Stimulated activated CD8-positive, alpha-beta memory T cell treated with anti-CD3 and anti-CD28 coated beads, Interleukin-12 subunit alpha, Interleukin-12 subunit beta, amount 100 ng/mL, for 24 hours (primary cell): ENCODE measurements around the gene KRTAP3-2.

Experiments used
- DNase-seq: peaks from one replicate; pipeline ENCODE4 v3.0.0-alpha.2; 2020; ENCODE audit errors: extremely low read depth

KRTAP3-2 gene

GRCh38 chr17:41010441-41010840, 10.7 kb upstream of the KRTAP3-2 start:
- DNase-seq, result no peak

DNA sequence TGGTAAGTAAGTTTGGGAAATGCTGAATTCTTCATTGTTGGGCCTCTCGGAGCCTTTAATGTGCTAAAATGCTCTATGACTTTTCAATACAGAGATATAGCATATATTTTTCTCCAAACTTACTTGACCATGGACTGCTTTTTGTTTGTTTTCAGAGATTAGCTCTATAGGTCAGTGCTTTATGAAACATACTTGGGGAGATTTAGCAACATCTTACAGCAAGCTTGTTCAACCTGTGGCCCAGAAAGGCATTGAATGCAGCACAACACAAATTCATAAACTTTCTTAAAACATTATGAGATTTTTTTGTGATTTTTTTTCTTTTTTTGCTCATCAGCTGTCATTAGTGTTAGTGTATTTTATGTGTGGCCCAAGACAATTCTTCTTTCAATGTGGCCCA, 10.2 kb upstream of the KRTAP3-2 start:
- no peak for DNase-seq

GRCh38 chr17:41009301-41009760, 9.6 kb upstream of the KRTAP3-2 start:
- DNase-seq, result no peak

DNA sequence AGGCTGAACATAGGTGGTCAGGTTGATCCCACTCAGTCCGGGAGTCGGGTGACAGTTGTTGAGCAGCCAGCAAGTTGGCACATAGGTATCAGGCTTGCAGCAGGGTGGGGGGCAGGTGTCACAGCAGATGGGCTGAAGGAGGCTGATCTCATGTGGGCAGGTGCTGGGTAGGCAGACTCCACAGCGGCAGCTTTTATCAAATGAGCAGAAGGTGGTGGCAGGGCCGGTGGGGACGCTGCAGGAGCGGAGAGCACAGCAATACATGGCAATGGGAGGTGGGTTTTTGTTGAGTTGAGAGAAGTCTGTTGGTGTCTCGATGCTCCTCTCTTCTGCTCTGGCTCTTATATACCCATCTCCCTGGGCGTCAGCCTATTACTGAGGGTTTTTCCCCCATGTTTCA, 9.1 kb upstream of the KRTAP3-2 start, which contains the start of gene KRTAP3-1:
Gene KRTAP3-1 (minus strand): TSS at position 318 of the 400 bp plus-strand sequence. CDS start 54 bp downstream, at position 264.
- DNase-seq, result no peak

DNA sequence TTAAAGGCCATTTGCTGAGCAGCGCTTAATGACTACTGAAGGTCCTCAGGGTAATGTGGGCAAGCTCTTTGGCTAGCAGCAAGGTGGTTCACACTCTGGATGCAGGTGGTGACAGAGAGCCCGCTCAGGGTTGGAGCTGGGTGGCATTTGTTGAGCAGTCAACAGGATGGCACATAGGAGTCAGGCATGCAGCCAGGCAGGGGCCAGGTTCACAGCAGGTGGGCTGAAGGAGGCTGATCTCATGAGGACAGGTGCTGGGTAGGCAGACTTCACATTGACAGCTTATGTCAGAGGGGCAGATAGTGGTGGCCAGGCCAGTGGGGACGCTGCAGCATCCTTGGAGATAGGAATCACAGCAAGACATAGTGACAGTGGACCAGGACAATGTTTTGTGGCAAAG, 4.7 kb upstream of the KRTAP3-2 start:
- no peak for DNase-seq

GRCh38 chr17:41003926-41004325, 4.2 kb upstream of the KRTAP3-2 start:
- no peak for DNase-seq

- DNase-seq, result no peak
Measured at GRCh38 chr17:41002814-41003213, 3.1 kb upstream of the KRTAP3-2 start.

- no peak for DNase-seq
Measured at GRCh38 chr17:41001795-41002194, 2.1 kb upstream of the KRTAP3-2 start.

DNA sequence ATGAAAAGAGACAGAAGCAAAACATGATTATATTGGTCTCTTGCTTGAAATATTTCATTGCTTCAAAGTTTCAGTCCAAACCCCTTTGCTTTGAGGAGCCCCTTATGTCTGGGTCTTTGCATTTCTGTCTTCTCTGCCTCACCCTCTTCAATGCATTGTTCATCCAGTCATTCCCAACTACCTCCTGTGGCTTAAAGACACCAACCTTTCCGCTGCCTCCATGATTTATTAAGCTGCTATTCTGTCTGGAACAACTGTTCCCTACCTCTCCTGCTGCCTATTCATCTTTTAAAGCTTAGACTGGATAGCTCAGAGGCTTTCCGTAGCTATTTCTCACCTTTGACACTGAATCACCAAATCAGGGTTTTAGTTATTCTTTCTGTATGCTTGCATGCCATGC, 2.3 kb downstream of the KRTAP3-2 start:
- no peak for DNase-seq

DNA sequence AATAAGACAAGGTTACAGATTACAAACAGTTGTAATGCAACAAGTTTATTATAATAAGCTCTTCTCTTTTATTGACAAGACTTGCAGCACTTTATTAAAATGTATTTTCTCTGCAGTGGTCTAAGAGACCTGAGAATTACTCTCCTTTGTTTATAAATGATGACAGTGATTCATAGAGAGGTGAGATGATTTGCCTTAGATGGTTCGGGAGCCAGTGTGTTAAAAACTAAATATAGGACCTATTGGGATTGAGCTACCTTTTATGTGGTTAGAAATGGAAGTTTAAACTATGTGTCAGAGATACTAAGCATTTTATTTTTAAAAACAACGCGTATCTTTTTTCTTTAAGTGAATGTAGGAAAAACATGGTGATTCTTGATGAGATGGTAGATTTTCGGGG, 2.9 kb downstream of the KRTAP3-2 start:
- no peak for DNase-seq

DNA sequence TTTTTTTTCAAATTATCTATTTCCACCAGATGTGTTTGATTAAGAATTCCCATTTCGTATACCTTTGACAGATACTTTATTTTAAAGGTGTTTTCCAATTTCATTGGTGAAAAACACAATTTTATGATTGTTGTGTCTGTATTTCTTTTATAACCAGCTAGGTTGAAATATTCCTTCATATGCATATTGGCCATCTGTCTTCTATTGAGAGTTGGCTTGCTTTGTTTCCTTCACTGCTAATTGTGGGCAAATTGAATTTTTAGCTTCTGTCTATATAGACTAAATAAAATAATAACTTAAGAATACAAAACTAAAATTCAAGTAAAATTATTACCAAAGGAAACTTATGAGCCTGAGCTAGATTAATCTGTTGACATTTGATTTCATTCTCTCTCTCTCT, 4.6 kb downstream of the KRTAP3-2 start:
- DNase-seq, result no peak

DNA sequence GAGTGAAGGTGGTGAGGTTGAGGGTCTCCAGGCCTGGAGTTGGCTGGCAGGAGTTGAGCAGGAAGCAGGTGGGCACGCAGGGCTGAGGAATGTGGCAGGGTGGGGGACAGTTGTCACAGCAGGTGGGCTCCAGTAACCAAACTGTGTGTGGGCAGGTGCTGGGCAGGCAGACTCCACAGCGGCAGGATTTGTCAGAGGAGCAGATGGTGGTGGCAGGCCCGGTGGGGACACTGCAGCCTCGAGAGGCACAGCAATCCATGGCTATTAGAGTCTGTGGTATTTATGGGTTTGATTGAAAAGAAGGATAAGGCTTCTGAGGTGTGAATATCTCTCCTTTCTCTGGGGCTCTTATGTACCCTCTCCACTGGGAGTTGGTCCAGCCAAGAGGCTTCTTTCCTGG, 5.9 kb downstream of the KRTAP3-2 start, which contains the start of gene KRTAP3-3:
Gene KRTAP3-3 (minus strand): TSS at position 326 of the 400 bp plus-strand sequence. CDS start 67 bp downstream, at position 259.
- DNase-seq, result no peak

DNA sequence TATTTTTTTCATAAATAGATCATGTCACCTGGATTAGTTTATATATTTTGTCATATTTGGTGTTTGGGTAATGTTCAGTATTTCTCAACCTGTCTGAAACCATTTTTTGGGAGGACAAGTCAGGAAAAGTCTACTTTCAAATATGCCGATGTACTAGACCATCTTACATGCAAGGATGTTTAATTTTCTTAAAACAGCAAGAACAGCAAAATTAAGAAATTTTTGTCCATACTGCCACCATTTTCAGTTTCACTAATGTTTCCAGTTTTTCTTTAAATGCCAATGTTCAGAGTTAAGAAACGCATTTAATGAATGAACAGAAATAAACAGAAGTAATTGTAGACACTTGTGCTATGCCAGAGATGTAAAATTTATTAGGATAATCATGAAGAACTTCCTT, 6.6 kb downstream of the KRTAP3-2 start:
- no peak for DNase-seq

- no peak for DNase-seq
Measured at GRCh38 chr17:40992666-40993065, 7.0 kb downstream of the KRTAP3-2 start.

DNA sequence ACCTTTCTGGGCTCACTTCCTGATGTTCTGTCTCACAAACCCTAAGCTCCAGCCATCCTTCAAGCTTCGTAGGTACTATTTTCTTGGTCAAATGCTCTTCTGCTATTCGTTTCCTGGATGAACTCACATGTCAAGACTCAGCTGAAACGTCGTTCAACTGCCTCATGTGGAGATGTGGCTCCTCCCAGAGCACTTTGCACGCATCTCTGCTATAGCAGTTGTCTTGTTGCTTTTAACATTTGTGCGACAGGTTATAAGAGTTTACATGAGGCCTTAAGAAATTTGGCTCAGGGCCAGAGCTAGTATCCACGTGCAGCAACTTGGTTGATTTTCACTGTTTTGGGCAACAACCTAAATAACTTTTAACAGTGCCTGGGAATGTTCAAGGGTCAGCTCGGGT, 12.8 kb downstream of the KRTAP3-2 start:
- DNase-seq, result no peak

DNA sequence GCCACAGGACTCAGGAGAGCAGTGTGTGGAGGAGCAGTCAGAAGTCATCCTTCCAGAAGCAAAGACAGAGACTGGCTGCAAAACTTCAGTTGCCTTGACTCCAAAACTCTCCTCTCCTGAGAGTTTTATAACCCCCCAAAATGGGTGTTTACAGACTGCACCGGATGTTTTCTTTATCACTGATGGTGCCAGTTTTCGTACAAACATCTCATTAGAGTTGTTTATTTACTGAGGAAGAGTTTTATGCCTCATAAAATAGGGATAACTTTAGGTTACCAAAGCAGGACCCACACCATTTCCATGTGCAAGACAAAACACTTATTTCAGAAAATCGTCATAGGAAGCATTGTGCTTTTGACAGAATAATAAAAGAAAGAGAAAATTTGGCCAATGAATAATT, 15.5 kb downstream of the KRTAP3-2 start, which contains the start of gene KRT40:
Gene KRT40 (minus strand): TSS at position 101 of the 400 bp plus-strand sequence. CDS start 53 bp downstream, at position 48.
- DNase-seq, result no peak

DNA sequence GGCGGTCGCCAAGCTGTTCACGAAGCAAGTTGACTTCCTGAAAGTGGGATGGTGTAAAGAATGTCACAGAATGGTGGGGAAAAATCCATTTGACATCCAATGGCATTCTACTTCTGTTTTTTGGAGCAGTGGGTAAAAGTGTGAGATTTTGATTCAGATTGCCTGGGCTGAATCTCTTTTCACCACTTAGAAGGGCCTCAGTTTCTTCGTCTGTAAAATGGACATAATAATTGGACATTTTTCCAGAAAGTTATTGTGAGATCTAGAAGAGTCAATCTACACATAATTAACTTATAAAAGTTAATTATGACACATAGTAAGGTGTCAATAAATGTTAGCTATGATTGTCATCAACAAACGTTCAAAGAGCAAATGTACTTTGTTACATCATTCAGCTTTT, 18.6 kb downstream of the KRTAP3-2 start:
- DNase-seq, result no peak

- no peak for DNase-seq
Measured at GRCh38 chr17:40980596-40980995, 19.1 kb downstream of the KRTAP3-2 start.

GRCh38 chr17:40980117-40980516, 19.6 kb downstream of the KRTAP3-2 start:
- no peak for DNase-seq

DNA sequence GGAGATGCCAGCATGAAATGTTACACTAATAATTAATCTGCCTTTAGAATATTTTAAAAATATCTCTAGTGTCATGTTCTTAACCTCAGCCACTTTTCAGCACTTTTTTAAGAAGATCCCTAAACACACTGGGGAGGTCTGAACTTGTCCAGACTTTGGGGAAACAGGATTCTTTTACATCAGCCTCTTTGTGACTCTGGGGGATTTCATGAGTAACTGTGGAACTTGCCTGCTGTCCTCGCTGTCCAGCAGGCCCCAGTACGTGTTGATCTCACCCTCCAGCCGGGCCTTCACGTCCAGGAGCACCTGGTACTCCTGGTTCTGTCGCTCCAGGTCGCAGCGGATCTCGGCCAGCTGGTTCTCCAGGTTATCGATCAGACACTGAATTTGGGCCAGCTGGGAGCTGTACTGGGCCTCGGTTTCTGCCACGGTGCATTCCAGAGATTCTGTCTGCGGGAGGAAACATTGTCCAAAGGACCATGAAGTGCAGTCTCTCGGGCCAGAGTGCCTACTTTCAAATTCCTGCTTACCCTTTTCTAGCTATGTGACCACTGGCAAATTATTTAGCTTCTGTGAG, 21.0 kb downstream of the KRTAP3-2 start:
- DNase-seq, result no peak

GRCh38 chr17:40975516-40975915, 24.2 kb downstream of the KRTAP3-2 start:
- no peak for DNase-seq

GRCh38 chr17:40974366-40974765, 25.3 kb downstream of the KRTAP3-2 start:
- DNase-seq, result no peak

DNA sequence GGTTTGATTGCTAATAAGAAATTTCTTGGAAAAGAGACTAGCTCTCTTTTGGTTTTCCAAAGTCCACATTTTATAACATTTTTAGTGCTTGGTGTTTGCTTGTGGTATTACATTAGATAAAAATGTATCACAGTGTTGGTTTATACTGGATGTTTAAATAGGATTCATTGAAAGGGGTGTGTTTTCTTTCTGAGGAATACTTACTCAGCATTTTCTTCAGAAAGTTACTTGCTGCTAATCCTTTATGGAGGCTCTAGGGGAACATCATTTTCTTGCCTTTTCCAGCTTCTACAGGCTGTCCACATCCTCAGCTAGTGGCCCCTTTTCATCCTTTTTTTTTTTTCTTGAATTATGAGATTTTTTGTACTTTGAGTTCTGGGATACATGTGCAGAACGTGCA, 32.1 kb downstream of the KRTAP3-2 start:
- DNase-seq, result no peak

DNA sequence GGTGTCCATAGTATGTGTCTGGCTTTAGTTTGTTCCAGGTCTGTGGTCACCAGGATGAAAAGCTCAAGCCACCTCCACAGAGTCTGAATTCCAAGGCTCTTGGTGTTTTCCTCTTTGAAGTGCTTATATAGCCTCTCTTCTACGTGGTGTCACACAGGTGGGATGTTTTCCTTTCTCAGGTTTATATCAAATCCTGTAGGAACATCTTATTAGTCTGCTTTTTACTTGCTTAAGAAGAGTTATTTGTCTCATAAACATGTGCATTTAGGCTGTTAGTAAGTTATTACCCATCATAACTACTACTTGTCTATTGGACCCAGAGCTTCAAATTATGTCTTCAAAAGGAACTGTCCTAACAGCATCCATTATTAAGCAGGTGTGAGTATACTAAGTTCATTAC, 32.9 kb downstream of the KRTAP3-2 start, which contains the start of gene KRT39:
Gene KRT39 (minus strand): TSS at position 101 of the 400 bp plus-strand sequence. CDS start 92 bp downstream, at position 9.
- DNase-seq, result no peak
